Measurements from ENCODE around the gene C2orf69. TPM values are rescaled to one million over a fixed set of nuclear protein-coding genes. Genes with fewer than 3 reads are reported as not detected.
"Not testable (repeated sequence)": the region's sequence is repeated elsewhere in the genome, so short reads cannot be mapped to it uniquely, and the experiment has no call there.

Gene C2orf69
- total RNA-seq, 1 donor, result 16.4 TPM

- DNase-seq (ENCODE audit: low read depth), result no peak
- no peak overlapping the region for H3K4me3 ChIP-seq (ENCODE audit: low read depth, low read length)
- TF ChIP-seq CTCF (IDR thresholded peaks at IDR 0.05; ENCODE audit: insufficient read depth, low read depth, low read length), result no peak
Observed at GRCh38 chr2:199901942-199902341, 9.2 kb upstream of the C2orf69 start.

GRCh38 chr2:199902486-199903110, 8.5 kb upstream of the C2orf69 start:
- H3K4me3 ChIP-seq (ENCODE audit: low read depth, low read length), result no peak overlapping the region
- no peak for TF ChIP-seq CTCF (IDR thresholded peaks at IDR 0.05; ENCODE audit: insufficient read depth, low read depth, low read length)
- no peak for DNase-seq (ENCODE audit: low read depth)

- DNase-seq (ENCODE audit: low read depth), result no peak
Observed at GRCh38 chr2:199903111-199903510, 8.0 kb upstream of the C2orf69 start.

GRCh38 chr2:199907008-199907714, 3.9 kb upstream of the C2orf69 start:
- DNase-seq (ENCODE audit: low read depth), result no peak
- TF ChIP-seq CTCF (IDR thresholded peaks at IDR 0.05; ENCODE audit: insufficient read depth, low read depth, low read length), result no peak
- H3K4me3 ChIP-seq (ENCODE audit: low read depth, low read length), result no peak overlapping the region

More at GRCh38 chr2:199903111-199903510, 8.0 kb upstream of the C2orf69 start:
- TF ChIP-seq CTCF (IDR thresholded peaks at IDR 0.05; ENCODE audit: insufficient read depth, low read depth, low read length), result no peak
- no peak overlapping the region for H3K4me3 ChIP-seq (ENCODE audit: low read depth, low read length)

- peak overlapping the region; percentile 51 for H3K4me3 ChIP-seq (ENCODE audit: low read depth, low read length)
- DNase-seq (ENCODE audit: low read depth), result no peak
- TF ChIP-seq CTCF (IDR thresholded peaks at IDR 0.05; ENCODE audit: insufficient read depth, low read depth, low read length), result no peak
Observed at GRCh38 chr2:199910338-199911051, 598 bp upstream of the C2orf69 start.

- H3K4me3 ChIP-seq (ENCODE audit: low read depth, low read length), result peak overlapping the region; percentile 88
- TF ChIP-seq CTCF (IDR thresholded peaks at IDR 0.05; ENCODE audit: insufficient read depth, low read depth, low read length), result no peak
- DNase-seq (ENCODE audit: low read depth), result no peak
Observed at GRCh38 chr2:199911877-199912161, 726 bp downstream of the C2orf69 start.

- H3K4me3 ChIP-seq (ENCODE audit: low read depth, low read length), result peak overlapping the region; percentile 88
- not testable (repeated sequence) for DNase-seq (ENCODE audit: low read depth)
Observed at GRCh38 chr2:199912553-199913114, 1.5 kb downstream of the C2orf69 start.

Data from fibroblast of villous mesenchyme (primary cell).